GM20431 (cell line): ENCODE results near the gene CDH16.
"Not testable (repeated sequence)": the region's sequence is repeated elsewhere in the genome, so short reads cannot be mapped to it uniquely, and the experiment has no call there.

ENCODE experiments used
- in situ Hi-C: fragments of 300-500 bp; cut with MseI, MboI; formaldehyde crosslinking; loops from one replicate; pipeline ENCODE4 v1.15.0; 2020; ENCODE audit warnings: low sequenced_read_pairs; ENCODE audit not compliant: unreplicated experiment

The CDH16 gene

GRCh38 chr16:66918803-66919568 is at the start of gene CDH16:
Gene CDH16, minus strand, starts transcription at chr16:66918885. Its CDS starts 820 bp downstream, at chr16:66918065.
- in situ Hi-C loops, result no loop called here

- in situ Hi-C loops, result no loop called here
Observed at GRCh38 chr16:66964049-66964448, 45.4 kb upstream of the CDH16 start.

GRCh38 chr16:66961914-66962313 is 43.2 kb upstream of the CDH16 start:
- in situ Hi-C loops, result no loop called here

DNA sequence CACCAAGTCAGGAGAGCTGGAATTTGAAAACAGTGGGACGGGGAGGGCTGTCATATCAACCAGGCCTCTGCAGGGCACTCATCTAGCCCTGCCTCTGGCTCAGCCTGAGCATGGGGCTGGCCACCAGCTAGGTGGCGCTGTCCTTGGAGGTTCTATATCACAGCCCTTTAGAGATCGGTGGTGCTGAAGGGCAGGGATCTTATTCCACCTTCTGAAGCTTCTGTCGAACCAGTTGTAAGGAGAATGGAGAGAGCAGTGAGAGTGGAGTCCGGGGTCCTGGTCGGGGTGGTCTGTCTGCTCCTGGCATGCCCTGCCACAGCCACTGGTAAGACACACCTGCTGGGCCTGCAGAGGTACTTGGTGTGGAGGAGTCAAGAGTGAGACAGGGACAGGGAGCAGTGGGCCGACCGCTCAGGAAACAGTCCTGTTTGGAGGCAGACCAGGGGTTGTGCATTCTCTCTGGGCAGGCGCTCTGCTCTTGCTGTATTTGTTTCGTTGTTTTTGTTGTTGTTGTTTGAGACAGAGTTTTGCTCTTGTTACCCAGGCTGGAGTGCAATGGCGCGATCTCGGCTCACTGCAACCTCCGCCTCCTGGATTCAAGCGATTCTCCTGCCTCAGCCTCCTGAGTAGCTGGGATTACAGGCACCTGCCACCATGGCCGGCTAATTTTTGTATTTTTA is 42.5 kb upstream of the CDH16 start, which contains the start of gene CES3:
TSS of gene CES3 (plus strand) at position 202 of the 680 bp plus-strand sequence. CDS start at position 244, 42 bp downstream.
- in situ Hi-C loops, result no loop called here

DNA sequence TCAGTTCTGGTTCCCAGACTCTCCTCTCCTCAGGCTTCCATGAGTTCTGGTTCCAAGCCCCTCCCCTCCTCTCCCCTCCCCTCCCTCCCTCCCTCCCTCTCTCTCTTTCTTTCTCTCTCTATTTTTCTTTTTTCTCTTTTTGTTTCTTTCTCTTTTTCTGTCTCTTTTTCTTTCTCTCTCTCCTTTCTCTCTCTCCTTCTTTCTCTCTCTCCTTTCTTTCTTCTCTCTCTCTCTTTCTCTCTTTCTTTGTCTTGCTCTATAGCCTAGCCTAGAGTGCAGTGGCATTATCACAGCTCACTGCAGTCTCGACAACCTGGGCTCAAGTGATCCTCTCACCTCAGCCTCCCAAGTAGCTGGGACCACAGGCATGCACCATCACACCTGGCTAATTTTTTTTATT is 41.6 kb upstream of the CDH16 start:
- in situ Hi-C loops, result no loop called here

- in situ Hi-C loops, result no loop called here
Observed at GRCh38 chr16:66959704-66960161, 41.0 kb upstream of the CDH16 start.

- in situ Hi-C loops, result no loop called here
Observed at GRCh38 chr16:66958857-66959703, 40.4 kb upstream of the CDH16 start.

DNA sequence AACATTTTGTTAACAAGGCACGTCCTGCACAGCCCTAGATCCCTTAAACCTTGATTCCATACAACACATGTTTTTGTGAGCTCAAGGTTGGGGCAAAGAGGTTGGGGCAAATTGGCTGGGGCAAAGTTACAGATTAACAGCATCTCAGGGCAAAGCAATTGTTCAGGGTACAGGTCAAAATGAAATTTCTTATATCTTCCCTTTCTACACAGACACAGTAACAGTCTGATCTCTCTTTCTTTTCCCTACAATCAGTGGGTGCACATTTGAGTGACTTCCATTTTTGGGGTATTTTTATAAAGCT is 37.4 kb upstream of the CDH16 start:
- in situ Hi-C loops, result not testable (repeated sequence)

GRCh38 chr16:66955363-66956153 is 36.9 kb upstream of the CDH16 start:
- in situ Hi-C loops, result not testable (repeated sequence)

DNA sequence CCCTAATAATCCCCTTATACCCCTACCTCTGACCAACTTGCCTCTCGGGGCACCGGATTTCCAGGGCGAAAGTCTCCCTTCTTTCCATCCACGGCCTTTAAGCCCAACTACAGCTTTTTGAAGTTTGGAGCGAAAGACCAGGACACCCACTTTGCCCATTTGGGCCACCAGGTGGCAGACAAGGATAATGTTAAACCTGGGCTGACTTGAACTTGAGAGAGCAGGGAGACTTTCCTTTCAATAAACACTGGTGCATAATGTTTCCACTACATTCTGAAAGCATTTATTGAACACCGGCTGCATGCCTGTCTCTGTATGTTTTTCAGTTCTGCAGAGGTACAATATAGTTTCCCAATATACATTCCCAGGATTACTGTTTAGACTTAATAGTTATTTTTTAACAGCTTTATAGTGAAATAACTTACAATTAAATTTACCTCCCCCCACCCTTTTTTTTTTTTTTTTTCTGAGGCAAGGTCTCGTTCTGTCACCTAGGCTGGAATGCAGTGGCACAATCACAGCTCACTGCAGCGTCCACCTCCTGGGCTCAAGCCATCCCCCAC is 35.5 kb upstream of the CDH16 start:
- in situ Hi-C loops, result no loop called here

- in situ Hi-C loops, result no loop called here
Observed at GRCh38 chr16:66953462-66954096, 34.9 kb upstream of the CDH16 start.

- in situ Hi-C loops, result no loop called here
Observed at GRCh38 chr16:66952430-66953110, 33.9 kb upstream of the CDH16 start.

GRCh38 chr16:66950971-66951790 is 32.5 kb upstream of the CDH16 start:
- in situ Hi-C loops, result no loop called here

DNA sequence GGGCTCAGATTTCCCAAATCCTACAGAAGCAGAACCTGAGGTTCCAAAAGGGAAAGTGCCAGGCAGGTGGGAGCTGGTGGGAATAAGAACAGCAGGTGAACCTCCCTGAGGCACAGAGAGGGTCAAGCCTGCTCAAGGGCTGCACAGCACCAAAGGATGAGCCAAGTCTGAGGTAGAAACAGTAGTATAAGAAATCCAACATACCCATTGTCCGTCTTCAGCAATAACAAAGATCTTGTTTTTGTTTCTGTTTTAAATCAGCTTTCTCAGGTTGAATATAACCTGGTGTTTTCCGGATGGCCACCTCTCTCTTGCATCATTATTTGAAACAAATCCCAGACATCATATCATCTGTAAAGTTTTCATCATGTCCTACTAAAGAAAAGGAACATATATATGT is 31.8 kb upstream of the CDH16 start:
- in situ Hi-C loops, result no loop called here

- in situ Hi-C loops, result no loop called here
Observed at GRCh38 chr16:66949472-66949871, 30.8 kb upstream of the CDH16 start.

GRCh38 chr16:66948837-66949225 is 30.1 kb upstream of the CDH16 start:
- in situ Hi-C loops, result no loop called here

DNA sequence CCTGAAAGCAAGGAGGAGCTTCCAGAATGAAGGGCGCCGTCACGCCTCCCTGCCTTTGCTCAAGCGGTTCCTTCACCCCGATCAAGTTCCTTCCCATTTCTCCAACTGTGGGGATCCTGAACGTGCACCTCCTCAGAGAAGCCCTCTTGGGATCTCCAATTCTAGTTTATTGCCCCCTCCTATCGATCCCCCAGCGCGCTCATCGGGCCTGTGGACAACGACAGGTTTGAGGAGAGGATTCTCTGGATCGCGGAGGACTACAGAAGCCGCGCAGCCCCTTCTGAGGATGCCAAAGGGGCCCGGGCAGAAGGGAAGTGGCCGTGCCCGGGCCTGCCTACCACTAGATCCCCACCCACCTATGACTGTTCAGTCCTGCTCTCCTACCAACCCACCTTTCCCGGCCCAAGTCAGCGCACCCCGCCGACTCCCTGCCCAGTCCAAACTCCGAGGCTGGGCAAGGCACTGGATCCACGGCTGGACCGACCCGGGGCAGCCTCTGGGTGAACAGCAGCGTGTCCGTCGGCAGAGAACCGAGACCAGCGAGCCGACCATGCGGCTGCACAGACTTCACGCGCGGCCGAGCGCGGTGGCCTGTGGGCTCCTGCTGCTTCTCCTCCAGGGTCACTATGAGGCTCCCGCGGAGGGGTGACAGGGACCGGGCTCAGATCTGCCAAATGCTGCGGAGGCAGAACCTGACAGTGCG is 29.6 kb upstream of the CDH16 start:
- in situ Hi-C loops, result no loop called here
